SK-N-SH (cell line): Measurements from ENCODE around the gene N4BP2L2. TPM values are rescaled to one million over a fixed set of nuclear protein-coding genes. Genes with fewer than 3 reads are reported as not detected.

ENCODE experiments used
- CTCF ChIA-PET: fragments of 300-600, 350-600 bp; formaldehyde crosslinking; extraction: SDS; loops from one replicate; lab custom pipeline; 2021; lab: Yijun Ruan, JAX
- POLR2A ChIA-PET: fragments of 350-600 bp; sonication (Branson Sonifier 250); formaldehyde crosslinking; extraction: SDS; loops from one replicate; lab custom pipeline; 2020; ENCODE audit warnings: antibody characterized with exemption, inconsistent platforms; lab: Yijun Ruan, JAX
- DNase-seq: peaks from one replicate; pipeline ENCODE4 v3.0.0; 2012
- H2AFZ ChIP-seq: fragments of 200-600 bp; sonication (generic); 2 replicates; pipeline ENCODE4 v1.8.1; 2016; ENCODE audit warnings: antibody characterized with exemption, mild to moderate bottlenecking, low read depth
- H3F3A ChIP-seq: fragments of 200-600 bp; sonication (generic); replicated peaks from 2 replicates; pipeline ENCODE3; 2016; ENCODE audit warnings: antibody characterized with exemption, mild to moderate bottlenecking; ENCODE audit not compliant: insufficient read depth
- H3K27ac ChIP-seq, 2 experiments: fragments of 200-500 bp in 1 of 2; fragments of 200-600 bp in 1 of 2; sonication (Bioruptor generic) in 1 of 2; sonication (generic), shearing (Covaris generic) in 1 of 2; 2 replicates each; pipeline versions ENCODE4 v1.5.1 to v1.6.1; 2014 to 2016; ENCODE audit warnings: low read depth in 2 of 2, inconsistent platforms in 1 of 2, low read length in 1 of 2, mild to moderate bottlenecking in 1 of 2, mixed read lengths in 1 of 2
- H3K27me3 ChIP-seq: fragments of 200-600 bp; sonication (generic), shearing (Covaris generic); 2 replicates; pipeline ENCODE4 v1.6.1; 2016; ENCODE audit warnings: mixed run types; ENCODE audit not compliant: insufficient read depth
- H3K36me3 ChIP-seq, 2 experiments: fragments of 200-500 bp in 1 of 2; fragments of 200-600 bp in 1 of 2; sonication (Bioruptor generic) in 1 of 2; sonication (generic) in 1 of 2; replicated peaks in 1 of 2; 2 replicates each; pipeline versions ENCODE3 to v1.5.1; 2014 to 2016; ENCODE audit warnings: low read length in 1 of 2, mild to moderate bottlenecking in 1 of 2; ENCODE audit not compliant: insufficient read depth in 2 of 2, control insufficient read depth in 1 of 2
- H3K4me1 ChIP-seq, 2 experiments: fragments of 200-500 bp in 1 of 2; fragments of 200-600 bp in 1 of 2; sonication (Bioruptor generic) in 1 of 2; sonication (generic), shearing (Covaris generic) in 1 of 2; 2 replicates each; pipeline versions ENCODE4 v1.5.1 to v1.6.1; 2014 to 2016; ENCODE audit warnings: low read depth in 1 of 2, low read length in 1 of 2, mixed run types in 1 of 2; ENCODE audit not compliant: insufficient read depth in 2 of 2, control insufficient read depth in 1 of 2
- H3K4me2 ChIP-seq: fragments of 200-600 bp; sonication (generic), shearing (Covaris generic); 2 replicates; pipeline ENCODE4 v1.6.1; 2017; ENCODE audit warnings: mixed run types
- H3K4me3 ChIP-seq, 2 experiments: fragments of 200-500 bp in 1 of 2; fragments of 200-600 bp in 1 of 2; sonication (Bioruptor generic) in 1 of 2; sonication (generic), shearing (Covaris generic) in 1 of 2; 2 replicates each; pipeline versions ENCODE4 v1.5.1 to v1.8.1; 2014 to 2016; ENCODE audit warnings: low read depth in 2 of 2, inconsistent platforms in 1 of 2, low read length in 1 of 2, mild to moderate bottlenecking in 1 of 2, mixed read lengths in 1 of 2, moderate library complexity in 1 of 2
- H3K79me2 ChIP-seq: fragments of 200-600 bp; sonication (generic); 2 replicates; pipeline ENCODE4 v1.8.1; 2017; ENCODE audit warnings: mild to moderate bottlenecking; ENCODE audit not compliant: insufficient read depth
- H3K9ac ChIP-seq: fragments of 200-600 bp; sonication (generic); 2 replicates; pipeline ENCODE4 v1.6.1; 2017; ENCODE audit warnings: mixed run types
- H3K9me2 ChIP-seq: fragments of 200-600 bp; sonication (generic); 2 replicates; pipeline ENCODE4 v1.6.1; 2017; ENCODE audit warnings: mixed run types
- H3K9me3 ChIP-seq: fragments of 200-600 bp; sonication (generic); 2 replicates; pipeline ENCODE4 v1.6.1; 2017; ENCODE audit warnings: mixed run types, mild to moderate bottlenecking, moderate library complexity
- H4K20me1 ChIP-seq: fragments of 200-600 bp; sonication (generic); 2 replicates; pipeline ENCODE4 v1.6.1; 2017; ENCODE audit warnings: mild to moderate bottlenecking, mixed run types; ENCODE audit not compliant: insufficient read depth
- ELF1 ChIP-seq: IDR thresholded peaks from 2 replicates; pipeline ENCODE4 v1.4.0; 2012
- EP300 ChIP-seq, 2 experiments: IDR thresholded peaks; 2 replicates each; pipeline versions ENCODE4 v1.4.0 to v1.6.1; 2012; ENCODE audit warnings: borderline replicate concordance in 1 of 2, low read depth in 1 of 2, low read length in 1 of 2
- EZH2phosphoT487 ChIP-seq: fragments of 200-600 bp; sonication (generic); IDR thresholded peaks from 2 replicates; pipeline ENCODE4 v1.6.1; 2017; ENCODE audit warnings: low read depth, mixed run types, mild to moderate bottlenecking, antibody characterized with exemption, moderate library complexity, borderline replicate concordance
- FOSL2 ChIP-seq: IDR thresholded peaks from 2 replicates; pipeline ENCODE4 v1.4.0; 2012; ENCODE audit warnings: low read depth, mild to moderate bottlenecking, moderate library complexity, borderline replicate concordance
- FOXJ3 ChIP-seq: sonication (generic); formaldehyde crosslinking; IDR thresholded peaks from 2 replicates; pipeline ENCODE4 v1.5.1; 2020; ENCODE audit warnings: mild to moderate bottlenecking, missing genetic modification reagents
- FOXM1 ChIP-seq: IDR thresholded peaks from 2 replicates; pipeline ENCODE4 v1.4.0; 2012; ENCODE audit warnings: low read depth, mild to moderate bottlenecking
- GATA2 ChIP-seq: sonication (generic); formaldehyde crosslinking; IDR thresholded peaks from 2 replicates; pipeline ENCODE4 v1.5.0; 2020; ENCODE audit warnings: mild to moderate bottlenecking, missing genetic modification reagents
- JUND ChIP-seq: IDR thresholded peaks from 2 replicates; pipeline ENCODE4 v1.4.0; 2012
- MAX ChIP-seq: IDR thresholded peaks from 2 replicates; pipeline ENCODE4 v1.4.0; 2012; ENCODE audit warnings: low read depth
- MEF2A ChIP-seq: IDR thresholded peaks from 2 replicates; pipeline ENCODE4 v1.4.0; 2012; ENCODE audit warnings: low read depth, borderline replicate concordance
- MXI1 ChIP-seq: IDR thresholded peaks from 2 replicates; pipeline ENCODE4 v1.6.1; 2012; ENCODE audit warnings: mild to moderate bottlenecking, low read depth, low read length, improper control_type of control experiment
- PBX3 ChIP-seq: IDR thresholded peaks from 2 replicates; pipeline ENCODE4; 2012
- RFX5 ChIP-seq: IDR thresholded peaks from 2 replicates; pipeline ENCODE4 v1.6.1; 2012; ENCODE audit warnings: mild to moderate bottlenecking, improper control_type of control experiment, low read length
- SMC3 ChIP-seq: IDR thresholded peaks from 2 replicates; pipeline ENCODE4 v1.6.1; 2012; ENCODE audit warnings: low read depth, low read length, improper control_type of control experiment
- TCF12 ChIP-seq: IDR thresholded peaks from 2 replicates; pipeline ENCODE4 v1.4.0; 2012
- YY1 ChIP-seq: IDR thresholded peaks from 2 replicates; pipeline ENCODE4 v1.4.0; 2012; ENCODE audit warnings: low read depth, mild to moderate bottlenecking
- ZBTB33 ChIP-seq: IDR thresholded peaks from 2 replicates; pipeline ENCODE4 v1.4.0; 2012; ENCODE audit warnings: low read depth, borderline replicate concordance
- WGBS: methylation state at CpG from one replicate; pipeline ENCODE4 v1.1.6; 2017; ENCODE audit warnings: low lambda C conversion rate; 5-methylcytosine and 5-hydroxymethylcytosine counted together
- polyA plus RNA-seq, 3 experiments: library from polyadenylated mRNA; depleted of rRNA; stranded (reverse); fragments of >200 nt; gene quantifications; 2 replicates each; pipeline ENCODE4 v1.2.3, GENCODE V29; 2012

Gene N4BP2L2
- polyA plus RNA-seq, 1 of the 3 experiments (the other 2 are of a cell fraction), result 16.0 TPM

- Histone ChIP-seq H2AFZ (no peak overlapping the region), H3K4me3 (no peak overlapping the region), H3K27me3 (no peaks in the 10 kb centered on the region), H4K20me1 (no peaks in the 10 kb centered on the region), H3K27ac (no peak overlapping the region), H3F3A (no peaks in the 10 kb centered on the region), H3K4me1 (peaks cover 0 to 11% of the 10 kb centered on the region in 2 experiments; a peak in 2 of 4 replicates), H3K79me2 (no peaks in the 10 kb centered on the region), H3K4me2 (no peak overlapping the region), H3K9me2 (no peaks in the 10 kb centered on the region), H3K9ac (no peak overlapping the region), H3K9me3 (no peaks in the 10 kb centered on the region), H3K36me3 (peaks cover 2 to 3% of the 10 kb centered on the region in 2 experiments)
- POLR2A ChIA-PET, result no interaction called here
- no peak for DNase-seq
- CTCF ChIA-PET, result interaction anchor here (1.3 to 1.4 kb wide), 2 partner anchors 10 to 150 kb away, joined by 3 read pairs; no protein-coding TSS in a partner anchor
- 91% methylated on average over 5 of the region's 5 CpGs for WGBS
- TF ChIP-seq FOXJ3 (CRISPR knock-in tag) (no peak), MXI1 (no peak), EP300 (IDR thresholded peaks at IDR 0.05; ENCODE audit: borderline replicate concordance in 1 of 2, low read depth in 1 of 2, low read length in 1 of 2) (no peak), MEF2A (no peak), SMC3 (no peak), ZBTB33 (no peak), ELF1 (no peak), FOXM1 (no peak), EZH2phosphoT487 (no peak), RFX5 (no peak), YY1 (no peak), GATA2 (CRISPR knock-in tag) (no peak), TCF12 (no peak), MAX (no peak), PBX3 (no peak), JUND (no peak), FOSL2 (no peak)
Measured at GRCh38 chr13:32431361-32431760, 107.2 kb downstream of the N4BP2L2 start.
